HG03196 (cell line): ENCODE data around the gene OR2H2.

Source experiments
- ATAC-seq: cut with Tn5 transposase; IDR thresholded peaks from one replicate; pipeline ENCODE4 v1.9.1; 2021; ENCODE audit not compliant: unreplicated experiment

OR2H2 gene

GRCh38 chr6:29628419-29629281, 43.7 kb downstream of the OR2H2 start:
- ATAC-seq: no peak

- ATAC-seq: no peak
These were observed 44.6 kb downstream of the OR2H2 start for GRCh38 chr6:29629571-29629970.

DNA sequence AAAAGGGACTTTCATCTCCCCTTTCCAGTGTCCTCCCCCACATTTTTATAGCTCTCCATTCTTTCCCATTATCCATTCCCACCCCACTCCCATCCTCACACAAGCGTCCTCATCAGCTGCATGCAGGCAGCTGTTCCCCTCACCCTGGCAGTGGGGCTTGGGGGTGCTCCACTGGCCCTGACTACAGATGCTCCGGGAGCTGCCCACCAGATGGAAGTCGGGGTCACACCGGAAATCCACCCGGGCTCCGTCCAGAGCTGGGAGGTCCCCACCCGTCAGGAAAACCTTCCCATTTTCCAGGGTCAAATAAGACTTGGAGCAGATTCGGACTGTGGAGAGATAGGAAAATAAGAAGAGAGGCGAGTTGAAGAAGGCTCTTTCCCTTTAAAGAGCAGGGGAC, 45.4 kb downstream of the OR2H2 start:
- ATAC-seq: no peak

DNA sequence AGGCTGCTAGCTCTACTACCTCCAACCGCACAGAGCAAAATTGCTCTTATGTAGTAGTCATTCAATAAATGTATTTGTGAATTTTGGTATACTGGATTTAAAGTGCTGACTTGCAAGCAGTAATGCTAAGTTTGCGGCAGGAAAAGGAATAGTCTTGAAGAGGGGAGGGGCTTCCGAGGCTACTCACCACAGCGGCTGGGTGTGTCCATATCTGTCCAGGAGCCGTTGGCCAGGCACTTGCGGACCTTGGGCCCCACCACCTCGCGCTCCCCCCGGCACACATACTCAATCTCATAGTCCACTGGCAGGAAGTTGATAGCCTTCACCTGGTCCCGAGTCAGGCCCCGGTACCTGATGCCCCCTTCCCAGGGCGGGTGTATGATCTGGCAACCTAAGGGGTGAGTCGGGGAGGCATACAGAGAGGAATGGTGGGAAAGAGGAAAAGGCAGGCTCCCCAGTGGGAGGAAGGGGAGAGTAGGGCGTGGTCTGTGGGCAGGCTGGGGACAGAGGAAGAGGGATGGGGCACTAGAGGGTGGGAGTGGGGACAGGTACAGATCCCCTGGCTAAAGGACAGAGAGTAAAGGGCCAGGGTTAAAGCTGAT, 46.4 kb downstream of the OR2H2 start:
- ATAC-seq: no peak

DNA sequence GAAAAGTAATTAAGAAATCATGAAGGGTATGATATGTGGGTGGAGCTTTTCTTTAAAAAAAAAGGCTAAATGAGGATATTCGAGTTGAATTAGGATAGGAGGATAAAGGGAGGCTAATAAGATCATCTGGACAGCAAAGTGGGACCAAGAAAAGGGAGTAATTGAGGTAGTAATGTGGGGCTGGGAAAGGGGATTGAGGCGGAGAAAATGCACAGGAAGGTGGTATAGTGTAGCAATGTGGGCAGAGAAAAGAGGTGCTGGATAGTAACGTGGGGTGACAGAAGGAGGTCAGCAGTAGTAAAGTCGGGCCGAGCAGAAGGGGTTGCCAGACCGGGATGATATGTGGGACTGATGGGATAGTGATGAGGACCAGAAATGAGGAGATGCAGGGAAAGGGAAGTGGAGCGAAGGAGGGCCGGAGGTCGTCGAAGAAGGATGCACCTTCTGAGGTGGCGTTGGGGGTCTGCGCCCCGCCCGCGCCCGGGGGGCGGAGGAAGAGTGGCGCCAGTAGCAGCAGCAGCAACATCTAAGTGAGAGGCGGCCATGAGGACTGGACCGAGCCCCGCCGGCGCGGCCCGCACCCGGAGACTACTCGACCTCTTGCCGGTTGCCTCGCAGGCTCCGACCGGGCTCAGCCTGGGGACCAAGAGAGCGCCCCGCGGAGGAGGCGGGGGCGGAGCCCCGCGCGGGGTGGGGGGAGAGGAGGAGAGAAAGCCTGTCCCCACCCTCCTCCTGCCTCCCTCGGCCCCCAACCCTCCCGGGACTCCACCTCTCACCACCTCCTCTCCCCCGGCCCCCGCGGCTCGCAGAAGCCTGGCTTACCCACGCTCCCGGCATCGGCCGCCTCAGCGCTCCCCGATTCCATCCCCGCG, 47.2 kb downstream of the OR2H2 start:
- ATAC-seq: peak; percentile 29

GRCh38 chr6:29632789-29633533, 48.0 kb downstream of the OR2H2 start, which contains the start of gene GABBR1:
Gene GABBR1, minus strand, starts transcription at chr6:29633183. Its CDS starts 798 bp downstream, at chr6:29632385.
- peak; percentile 65 for ATAC-seq

- no peak for ATAC-seq
These were observed 48.6 kb downstream of the OR2H2 start for GRCh38 chr6:29633534-29633905.

GRCh38 chr6:29637247-29637646, 52.3 kb downstream of the OR2H2 start:
- ATAC-seq: no peak
